Measurements from ENCODE around the gene SCARF2. TPM values are rescaled to one million over a fixed set of nuclear protein-coding genes. Genes with fewer than 3 reads are reported as not detected.

Gene SCARF2
- total and polyA plus RNA-seq, 2 experiments from 2014 or later, result 7.9 to 45.6 TPM

GRCh38 chr22:20448630-20449029 lies 11.0 kb upstream of the SCARF2 start:
- Histone ChIP-seq H3K4me1 (ENCODE audit: insufficient read depth) (0 out of 2 replicates have a peak, but pooled peaks cover 3% of the 10 kb centered on the region), H3K9me3 (ENCODE audit: low read depth) (no peaks in the 10 kb centered on the region), H4K20me1 (ENCODE audit: insufficient read depth) (no peaks in the 10 kb centered on the region), H3F3A (ENCODE audit: insufficient read depth) (no peaks in the 10 kb centered on the region), H3K36me3 (ENCODE audit: low read depth) (no peaks in the 10 kb centered on the region), H3K27ac (no peak overlapping the region), H3K4me3 (no peak overlapping the region), H3K9ac (no peak overlapping the region), H3K4me2 (ENCODE audit: unreplicated experiment) (no peak overlapping the region), H3K9me2 (ENCODE audit: insufficient read depth) (no peaks in the 10 kb centered on the region), H3K79me2 (ENCODE audit: insufficient read depth) (no peaks in the 10 kb centered on the region), H3K27me3 (replicated peaks; ENCODE audit: insufficient read depth) (no peaks in the 10 kb centered on the region), H2AFZ (no peak overlapping the region)
- in situ Hi-C loops (cut with MboI), result no loop called here
- WGBS, 2 experiments (ENCODE audit: low coverage in 1 of 2, low lambda C conversion rate in 2 of 2, missing lambda C conversion rate in 2 of 2), result 81% methylated on average over 5 of the region's 5 CpGs
- DNase-seq, result no peak
- TF ChIP-seq EZH2 (IDR thresholded peaks at IDR 0.05; ENCODE audit: insufficient read depth, poor library complexity, severe bottlenecking), result no peak
- no peak for TF ChIP-seq EZH2phosphoT487 (IDR thresholded peaks at IDR 0.05; ENCODE audit: insufficient read depth, low read depth)

- no peaks in the 10 kb centered on the region for H3K9me3 ChIP-seq (ENCODE audit: low read depth)
- no peaks in the 10 kb centered on the region for H3K79me2 ChIP-seq (ENCODE audit: insufficient read depth)
- H3K4me2 ChIP-seq (ENCODE audit: unreplicated experiment), result no peak overlapping the region
- no peak overlapping the region for H3K9ac ChIP-seq
- WGBS, 2 experiments (ENCODE audit: low coverage in 1 of 2, low lambda C conversion rate in 2 of 2, missing lambda C conversion rate in 2 of 2), result 91 to 95% methylated on average over 21 of the region's 21 CpGs
- no peaks in the 10 kb centered on the region for H3F3A ChIP-seq (ENCODE audit: insufficient read depth)
- no peak for DNase-seq
- in situ Hi-C loops (cut with MboI), result no loop called here
- no peak for TF ChIP-seq EZH2 (IDR thresholded peaks at IDR 0.05; ENCODE audit: insufficient read depth, poor library complexity, severe bottlenecking)
- no peak for TF ChIP-seq EZH2phosphoT487 (IDR thresholded peaks at IDR 0.05; ENCODE audit: insufficient read depth, low read depth)
- no peaks in the 10 kb centered on the region for H3K9me2 ChIP-seq (ENCODE audit: insufficient read depth)
- H3K27ac ChIP-seq, result no peak overlapping the region
- H3K4me1 ChIP-seq (ENCODE audit: insufficient read depth), result 0 out of 2 replicates have a peak, but pooled peaks cover 3% of the 10 kb centered on the region
- H2AFZ ChIP-seq, result no peak overlapping the region
- H3K36me3 ChIP-seq (ENCODE audit: low read depth), result no peaks in the 10 kb centered on the region
- H4K20me1 ChIP-seq (ENCODE audit: insufficient read depth), result no peaks in the 10 kb centered on the region
- no peak overlapping the region for H3K4me3 ChIP-seq
- no peaks in the 10 kb centered on the region for H3K27me3 ChIP-seq (replicated peaks; ENCODE audit: insufficient read depth)
These were observed 8.9 kb upstream of the SCARF2 start for GRCh38 chr22:20446383-20446970.

- TF ChIP-seq EZH2phosphoT487 (IDR thresholded peaks at IDR 0.05; ENCODE audit: insufficient read depth, low read depth) (no peak), EZH2 (IDR thresholded peaks at IDR 0.05; ENCODE audit: insufficient read depth, poor library complexity, severe bottlenecking) (no peak)
- Histone ChIP-seq H3K4me1 (ENCODE audit: insufficient read depth) (0 out of 2 replicates have a peak, but pooled peaks cover 3% of the 10 kb centered on the region), H3K9me3 (ENCODE audit: low read depth) (no peaks in the 10 kb centered on the region), H3K27me3 (replicated peaks; ENCODE audit: insufficient read depth) (no peaks in the 10 kb centered on the region), H3K4me3 (no peak overlapping the region), H3K4me2 (ENCODE audit: unreplicated experiment) (no peak overlapping the region), H3K36me3 (ENCODE audit: low read depth) (no peaks in the 10 kb centered on the region), H3F3A (ENCODE audit: insufficient read depth) (no peaks in the 10 kb centered on the region), H3K9ac (no peak overlapping the region), H3K79me2 (ENCODE audit: insufficient read depth) (no peaks in the 10 kb centered on the region), H3K9me2 (ENCODE audit: insufficient read depth) (no peaks in the 10 kb centered on the region), H3K27ac (no peak overlapping the region), H2AFZ (no peak overlapping the region), H4K20me1 (ENCODE audit: insufficient read depth) (no peaks in the 10 kb centered on the region)
- in situ Hi-C loops (cut with MboI), result no loop called here
- 91 to 95% methylated on average over 4 of the region's 4 CpGs for WGBS, 2 experiments (ENCODE audit: low coverage in 1 of 2, low lambda C conversion rate in 2 of 2, missing lambda C conversion rate in 2 of 2)
- no peak for DNase-seq
These were observed 6.7 kb upstream of the SCARF2 start for GRCh38 chr22:20444325-20444724.

GRCh38 chr22:20442485-20443284 lies 5.1 kb upstream of the SCARF2 start:
- H3K36me3 ChIP-seq (ENCODE audit: low read depth), result no peaks in the 10 kb centered on the region
- no peak overlapping the region for H3K9ac ChIP-seq
- H3K4me1 ChIP-seq (ENCODE audit: insufficient read depth), result no peaks in the 10 kb centered on the region
- in situ Hi-C loops (cut with MboI), result no loop called here
- no peaks in the 10 kb centered on the region for H3K9me3 ChIP-seq (ENCODE audit: low read depth)
- no peak for DNase-seq
- H3K79me2 ChIP-seq (ENCODE audit: insufficient read depth), result no peaks in the 10 kb centered on the region
- no peak overlapping the region for H3K4me3 ChIP-seq
- no peak overlapping the region for H3K4me2 ChIP-seq (ENCODE audit: unreplicated experiment)
- TF ChIP-seq EZH2phosphoT487 (IDR thresholded peaks at IDR 0.05; ENCODE audit: insufficient read depth, low read depth) (no peak), EZH2 (IDR thresholded peaks at IDR 0.05; ENCODE audit: insufficient read depth, poor library complexity, severe bottlenecking) (no peak)
- no peaks in the 10 kb centered on the region for H3F3A ChIP-seq (ENCODE audit: insufficient read depth)
- no peak overlapping the region for H2AFZ ChIP-seq
- no peaks in the 10 kb centered on the region for H4K20me1 ChIP-seq (ENCODE audit: insufficient read depth)
- H3K27me3 ChIP-seq (replicated peaks; ENCODE audit: insufficient read depth), result no peaks in the 10 kb centered on the region
- no peaks in the 10 kb centered on the region for H3K9me2 ChIP-seq (ENCODE audit: insufficient read depth)
- WGBS, 2 experiments (ENCODE audit: low coverage in 1 of 2, low lambda C conversion rate in 2 of 2, missing lambda C conversion rate in 2 of 2), result 57 to 65% methylated on average over 6 to 7 of the region's 7 CpGs
- no peak overlapping the region for H3K27ac ChIP-seq

Measured in GM23248 (cell line).